AG04450 (cell line): Measurements from ENCODE around the gene HMG20A. TPM values are rescaled to one million over a fixed set of nuclear protein-coding genes. Genes with fewer than 3 reads are reported as not detected.

ENCODE experiments used
- CTCF ChIA-PET: fragments of 300-600, 350-600 bp; formaldehyde crosslinking; extraction: SDS; loops from one replicate; lab custom pipeline; 2022; ENCODE audit warnings: antibody characterized with exemption, inconsistent platforms; lab: Charles Lee
- POLR2A ChIA-PET: fragments of 350-600 bp; formaldehyde crosslinking; extraction: SDS; loops from one replicate; lab custom pipeline; 2021; ENCODE audit warnings: antibody characterized with exemption, inconsistent platforms; lab: Yijun Ruan, JAX
- DNase-seq: peaks from one replicate; pipeline ENCODE4 v3.0.0-alpha.2; 2011; ENCODE audit warnings: low read depth, low spot score
- H3K27ac ChIP-seq: one replicate; pipeline ENCODE4 v1.5.1; 2012; ENCODE audit warnings: low read depth, low read length, control low read depth
- H3K27me3 ChIP-seq: one replicate; pipeline ENCODE4 v1.6.0; 2012; ENCODE audit warnings: low read length; ENCODE audit not compliant: control insufficient read depth, insufficient read depth
- H3K4me3 ChIP-seq: 2 replicates; pipeline ENCODE4 v1.5.1; 2011; ENCODE audit warnings: mild to moderate bottlenecking, low read depth, low read length, control low read depth
- H3K9me3 ChIP-seq: 2 replicates; pipeline ENCODE4 v1.5.1; 2012; ENCODE audit warnings: low read length; ENCODE audit not compliant: control insufficient read depth, insufficient read depth
- CTCF ChIP-seq: IDR thresholded peaks from 2 replicates; pipeline ENCODE4 v1.5.1; 2011; ENCODE audit warnings: low read depth, low read length, control low read depth, inconsistent platforms
- polyA plus RNA-seq: library from polyadenylated mRNA; depleted of rRNA; stranded (reverse); fragments of >200 nt; gene quantifications from 2 replicates; pipeline ENCODE4 v1.2.3, GENCODE V29; 2011

Gene HMG20A
- polyA plus RNA-seq, 1 experiment: 62.5 TPM

DNA sequence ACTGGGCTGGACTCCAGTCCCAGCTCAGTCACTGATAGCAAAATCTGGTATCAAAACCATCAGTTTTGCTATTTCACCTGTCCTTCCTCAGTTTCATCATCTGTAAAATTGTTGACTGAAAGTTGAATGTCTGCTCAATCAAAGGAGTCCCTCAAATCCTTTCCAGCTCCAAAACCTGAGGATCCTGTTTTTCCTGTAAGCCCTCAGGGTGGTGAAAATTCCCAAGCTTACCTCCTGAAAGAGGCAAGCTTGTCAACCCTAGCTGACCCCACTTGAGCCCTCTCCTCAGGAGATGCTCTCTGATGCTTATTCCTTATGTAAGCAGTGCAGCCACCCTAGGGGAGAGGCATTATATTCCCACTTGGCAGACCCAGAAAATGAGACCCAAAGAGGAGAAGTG is 82.6 kb downstream of the HMG20A start:
- H3K4me3 ChIP-seq: no peak overlapping the region
- no peaks in the 10 kb centered on the region for H3K27me3 ChIP-seq
- H3K9me3 ChIP-seq: peaks cover 4% of the 10 kb centered on the region; the same call in 1 of the 2 replicates
- H3K27ac ChIP-seq: no peak overlapping the region
- DNase-seq: no peak
- POLR2A ChIA-PET: no interaction called here
- CTCF ChIA-PET: no interaction called here
- no peak for TF ChIP-seq CTCF

DNA sequence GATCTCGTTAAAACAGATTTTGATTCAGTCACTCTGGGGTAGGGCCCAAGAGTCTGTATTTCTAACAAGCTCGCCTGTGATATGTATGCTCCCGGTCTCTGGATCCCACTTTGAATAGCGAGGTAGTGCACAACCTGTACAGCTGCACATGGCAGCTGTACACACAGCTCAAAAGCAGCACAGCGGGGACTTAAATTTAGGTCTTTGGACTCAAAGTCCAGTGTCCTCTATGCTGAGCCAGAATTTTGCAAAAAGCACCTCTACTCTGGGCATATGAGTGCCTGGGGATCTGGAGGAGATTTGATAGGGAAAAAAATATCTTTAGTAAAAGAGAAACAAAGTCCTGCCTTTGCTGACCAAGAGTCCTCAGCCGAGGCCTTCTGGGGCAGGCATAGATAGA is 83.1 kb downstream of the HMG20A start:
- Histone ChIP-seq H3K9me3 (peaks cover 4% of the 10 kb centered on the region; the same call in 1 of the 2 replicates), H3K27me3 (no peaks in the 10 kb centered on the region), H3K27ac (no peak overlapping the region), H3K4me3 (no peak overlapping the region)
- no peak for DNase-seq
- TF ChIP-seq CTCF: no peak
- POLR2A ChIA-PET: no interaction called here
- CTCF ChIA-PET: no interaction called here

DNA sequence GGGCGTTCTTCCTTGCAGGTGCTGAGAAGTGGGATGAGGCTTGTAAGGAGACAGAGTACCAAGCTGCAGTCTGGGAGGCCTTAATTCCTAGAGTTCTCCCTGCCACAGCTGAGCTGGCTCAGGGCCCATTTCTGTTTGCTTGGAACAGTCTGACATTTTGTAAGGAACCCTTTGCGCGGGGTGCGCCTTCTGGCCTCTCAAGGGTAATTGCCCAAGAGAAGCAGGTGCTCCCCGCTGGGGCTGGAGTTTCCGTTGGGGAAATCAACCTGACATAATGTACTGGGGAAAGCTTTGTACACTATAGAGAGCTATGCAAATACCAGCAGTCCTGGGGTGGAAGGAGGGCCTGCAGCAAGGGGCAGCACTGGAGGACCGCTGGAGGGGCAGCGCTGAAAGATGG is 83.6 kb downstream of the HMG20A start:
- ChIA-PET CTCF (no interaction called here), POLR2A (no interaction called here)
- Histone ChIP-seq H3K27ac (no peak overlapping the region), H3K4me3 (no peak overlapping the region), H3K9me3 (peaks cover 4% of the 10 kb centered on the region; the same call in 1 of the 2 replicates), H3K27me3 (no peaks in the 10 kb centered on the region)
- no peak for DNase-seq
- TF ChIP-seq CTCF: no peak

- no peak for DNase-seq
- Histone ChIP-seq H3K27ac (no peak overlapping the region), H3K4me3 (no peak overlapping the region), H3K27me3 (no peaks in the 10 kb centered on the region), H3K9me3 (peaks cover 4% of the 10 kb centered on the region; the same call in 1 of the 2 replicates)
- no peak for TF ChIP-seq CTCF
- CTCF ChIA-PET: interaction anchor here (5.0 kb wide), 1 partner anchor 7 kb away, joined by 19 read pairs; no protein-coding TSS in a partner anchor
- POLR2A ChIA-PET: no interaction called here
Measured at GRCh38 chr15:77504871-77505270, 84.2 kb downstream of the HMG20A start.

DNA sequence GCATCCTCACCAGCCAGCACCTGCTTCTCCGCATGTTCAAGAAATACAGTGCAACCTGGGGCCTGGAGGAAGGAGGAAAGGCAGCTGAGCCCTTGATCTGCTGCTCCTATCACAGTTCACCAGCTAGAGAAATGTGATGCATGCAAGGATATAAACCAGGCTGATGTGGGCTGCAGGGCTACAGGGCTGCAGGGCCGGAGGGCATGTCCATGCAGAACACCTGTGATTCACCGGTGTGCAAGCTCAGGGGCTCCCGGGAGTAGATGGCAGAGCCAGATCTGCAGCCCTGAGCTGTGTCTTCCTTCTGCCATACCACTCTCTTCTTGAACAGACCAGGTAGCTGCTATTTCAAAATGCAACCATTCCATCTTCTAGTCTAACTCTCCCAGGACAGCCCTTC is 84.9 kb downstream of the HMG20A start:
- no peak for DNase-seq
- ChIA-PET POLR2A (no interaction called here), CTCF (interaction anchor here (0.5 to 5.0 kb wide), 3 partner anchors 8 to 386 kb away, joined by 4 to 19 read pairs (median 9); no protein-coding TSS in a partner anchor)
- no peak for TF ChIP-seq CTCF
- Histone ChIP-seq H3K27me3 (no peaks in the 10 kb centered on the region), H3K4me3 (no peak overlapping the region), H3K27ac (no peak overlapping the region), H3K9me3 (peaks cover 4% of the 10 kb centered on the region; the same call in 1 of the 2 replicates)
